BJ (cell line): ENCODE results near the gene MRPL10. TPM values are rescaled to one million over a fixed set of nuclear protein-coding genes. Genes with fewer than 3 reads are reported as not detected.

ENCODE experiments used
- CTCF ChIA-PET: fragments of 350-600 bp; formaldehyde crosslinking; extraction: SDS; loops from one replicate; lab custom pipeline; 2021; ENCODE audit warnings: antibody characterized with exemption, inconsistent platforms; lab: Yijun Ruan, JAX
- POLR2A ChIA-PET: fragments of 300-600 bp; sonication (Branson Sonifier 250); formaldehyde crosslinking; extraction: SDS; loops from one replicate; lab custom pipeline; 2021; ENCODE audit warnings: antibody characterized with exemption; lab: Charles Lee
- DNase-seq: peaks from one replicate; pipeline ENCODE4 v3.0.0-alpha.2; 2011; ENCODE audit warnings: low read depth
- H3K27me3 ChIP-seq: 2 replicates; pipeline ENCODE4 v1.6.0; 2011; ENCODE audit warnings: low read length; ENCODE audit not compliant: control insufficient read depth, insufficient read depth
- H3K36me3 ChIP-seq: 2 replicates; pipeline ENCODE4 v1.5.1; 2011; ENCODE audit warnings: low read length; ENCODE audit not compliant: control insufficient read depth, insufficient read depth
- H3K4me3 ChIP-seq: 2 replicates; pipeline ENCODE4 v1.5.1; 2011; ENCODE audit warnings: low read depth, mild to moderate bottlenecking, control low read depth, low read length
- CTCF ChIP-seq: IDR thresholded peaks from 2 replicates; pipeline ENCODE4 v1.5.1; 2011; ENCODE audit warnings: low read depth, mild to moderate bottlenecking, control low read depth, inconsistent platforms, low read length, moderate library complexity; ENCODE audit not compliant: insufficient read depth
- polyA plus RNA-seq: library from polyadenylated mRNA; depleted of rRNA; stranded (reverse); fragments of >200 nt; gene quantifications from 2 replicates; pipeline ENCODE4 v1.2.3, GENCODE V29; 2011

MRPL10 gene
- polyA plus RNA-seq, 1 experiment = 59.2 TPM

DNA sequence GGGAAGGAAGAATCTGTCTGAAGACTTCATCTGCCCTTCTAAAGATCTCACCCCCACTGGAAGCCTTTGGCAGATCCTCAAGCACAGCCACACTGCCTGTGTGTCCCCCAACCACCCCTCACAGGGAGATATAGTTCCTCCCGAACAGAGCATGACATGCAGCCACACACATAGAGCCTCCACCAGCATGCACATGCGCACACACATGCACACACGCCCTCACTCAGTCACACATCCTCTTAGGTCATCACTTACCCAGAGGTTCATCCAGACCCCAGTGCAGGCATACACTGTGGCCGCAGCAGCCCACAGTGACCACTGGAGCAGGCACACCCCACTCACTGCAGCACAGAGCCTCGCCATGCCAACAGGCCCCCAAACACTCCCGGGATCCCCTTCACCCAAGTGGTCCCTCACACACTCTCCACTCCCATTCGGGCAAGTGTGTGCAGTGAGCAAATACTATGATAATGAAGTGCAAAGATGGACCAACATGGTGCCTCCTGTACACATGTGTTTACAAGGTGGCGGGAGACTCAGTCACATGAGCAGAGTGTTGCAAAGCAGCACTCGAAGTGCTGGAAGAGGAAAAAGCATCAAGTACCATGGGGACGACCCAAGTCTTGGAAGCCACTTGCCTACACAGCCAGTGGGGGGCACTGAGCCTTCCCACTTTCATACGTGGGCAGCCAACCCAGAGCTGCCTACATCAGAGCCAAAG lies 36.6 kb upstream of the MRPL10 start:
- TF ChIP-seq CTCF = no peak
- DNase-seq = no peak
- Histone ChIP-seq H3K4me3 (no peak overlapping the region), H3K36me3 (no peaks in the 10 kb centered on the region), H3K27me3 (peaks cover 10% of the 10 kb centered on the region)
- ChIA-PET CTCF (interaction anchor here (0.6 to 2.1 kb wide), 3 partner anchors 20 to 25 kb away, joined by 3 to 6 read pairs (median 3); no protein-coding TSS in a partner anchor), POLR2A (no interaction called here)

- ChIA-PET POLR2A (no interaction called here), CTCF (no interaction called here)
- no peaks in the 10 kb centered on the region for H3K36me3 ChIP-seq
- TF ChIP-seq CTCF = no peak
- no peak overlapping the region for H3K4me3 ChIP-seq
- H3K27me3 ChIP-seq = peaks cover 8% of the 10 kb centered on the region
- no peak for DNase-seq
Measured at GRCh38 chr17:47866941-47867340, 35.6 kb upstream of the MRPL10 start.

DNA sequence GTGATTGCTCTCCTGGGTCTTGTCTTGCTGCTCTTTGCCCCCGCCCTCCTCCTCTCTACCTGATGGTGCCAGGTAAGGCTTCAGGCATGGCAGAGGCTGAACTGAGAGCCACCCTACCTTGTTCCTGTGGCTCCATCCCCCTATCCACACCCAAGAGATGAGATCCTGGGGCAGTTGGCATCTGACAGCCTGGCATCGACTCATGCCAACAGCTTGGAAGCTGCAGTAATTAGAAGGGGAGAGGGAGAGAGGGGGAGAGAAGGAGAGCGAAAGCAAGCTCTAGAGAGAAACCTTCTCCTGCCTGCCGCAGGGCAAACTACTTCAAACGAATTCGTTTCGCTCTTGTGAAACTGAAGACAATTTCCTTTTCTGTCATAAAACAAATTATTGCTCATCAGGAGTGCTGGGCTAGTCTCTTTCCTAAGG lies 33.5 kb upstream of the MRPL10 start:
- ChIA-PET POLR2A (no interaction called here), CTCF (interaction anchor here (1.0 to 16.0 kb wide), 4 partner anchors 12 to 25 kb away, joined by 3 to 190 read pairs (median 10); partner anchors contain the start of genes SCRN2 and SP6)
- no peak for DNase-seq
- Histone ChIP-seq H3K36me3 (no peaks in the 10 kb centered on the region), H3K27me3 (no peaks in the 10 kb centered on the region; the same call in none of the 2 replicates), H3K4me3 (no peak overlapping the region)
- no peak for TF ChIP-seq CTCF

GRCh38 chr17:47862621-47863440 lies 31.5 kb upstream of the MRPL10 start:
- H3K36me3 ChIP-seq = no peaks in the 10 kb centered on the region
- peak; percentile 54 for DNase-seq
- TF ChIP-seq CTCF = no peak
- H3K27me3 ChIP-seq = no peaks in the 10 kb centered on the region
- ChIA-PET CTCF (interaction anchor here (1.2 to 16.0 kb wide), 3 partner anchors 17 to 156 kb away, joined by 3 to 190 read pairs (median 25); partner anchors contain the start of genes SCRN2 and SP6), POLR2A (no interaction called here)
- no peak overlapping the region for H3K4me3 ChIP-seq

GRCh38 chr17:47860386-47860785 lies 29.0 kb upstream of the MRPL10 start:
- POLR2A ChIA-PET = no interaction called here
- Histone ChIP-seq H3K27me3 (peaks cover 5% of the 10 kb centered on the region), H3K36me3 (no peaks in the 10 kb centered on the region), H3K4me3 (no peak overlapping the region)
- no peak for DNase-seq
- CTCF ChIA-PET = interaction anchor here (4.3 to 16.0 kb wide), 2 partner anchors 14 to 30 kb away, joined by 25 to 190 read pairs; partner anchors contain the start of genes SCRN2 and SP6
- TF ChIP-seq CTCF = no peak
